K562 (cell line): Measurements from ENCODE around the gene TFB2M. TPM values are rescaled to one million over a fixed set of nuclear protein-coding genes. Genes with fewer than 3 reads are reported as not detected.

ENCODE experiments used
- ARID1B ChIP-seq: fragments of 450-650 bp; IDR thresholded peaks from 2 replicates; pipeline ENCODE4 v1.6.1; 2016; ENCODE audit warnings: antibody characterized with exemption, mild to moderate bottlenecking, inconsistent platforms
- CBFA2T2 ChIP-seq: fragments of 450-650 bp; conservative IDR thresholded peaks from 2 replicates; pipeline ENCODE4 v1.6.1; 2017; ENCODE audit warnings: mild to moderate bottlenecking
- E2F4 ChIP-seq: sonication (generic); formaldehyde crosslinking; IDR thresholded peaks from 2 replicates; pipeline ENCODE4 v1.8.0; 2022; ENCODE audit warnings: mild to moderate bottlenecking, low read depth, missing genetic modification reagents
- JUNB ChIP-seq: fragments of 450-650 bp; formaldehyde crosslinking; conservative IDR thresholded peaks from 2 replicates; pipeline ENCODE4 v1.4.0; 2020; ENCODE audit warnings: mild to moderate bottlenecking
- KDM5B ChIP-seq: fragments of 200-600 bp; sonication (generic); IDR thresholded peaks from 2 replicates; pipeline ENCODE4 v1.6.1; 2012; ENCODE audit warnings: low read depth, mild to moderate bottlenecking, moderate library complexity, low read length, control low read depth, inconsistent platforms; ENCODE audit not compliant: insufficient replicate concordance
- MAFF ChIP-seq: IDR thresholded peaks from 2 replicates; pipeline ENCODE4 v1.6.1; 2012; ENCODE audit warnings: low read length, improper control_type of control experiment
- MEF2D ChIP-seq: conservative IDR thresholded peaks from 2 replicates; pipeline ENCODE4 v1.6.1; 2016; ENCODE audit warnings: low read depth, missing genetic modification characterization, missing compliant biosample characterization
- MEIS2 ChIP-seq: fragments of 450-650 bp; IDR thresholded peaks from 2 replicates; pipeline ENCODE4 v1.6.1; 2014; ENCODE audit warnings: mild to moderate bottlenecking; ENCODE audit not compliant: partially characterized antibody
- MNT ChIP-seq, 2 experiments: fragments of 450-650 bp; conservative IDR thresholded peaks; 2 replicates each; pipeline ENCODE4 v1.6.1; 2017; ENCODE audit warnings: mild to moderate bottlenecking in 2 of 2, moderate library complexity in 2 of 2
- NCOA6 ChIP-seq: fragments of 450-650 bp; IDR thresholded peaks from 2 replicates; pipeline ENCODE4 v1.6.1; 2017; ENCODE audit warnings: mild to moderate bottlenecking
- NFYB ChIP-seq: IDR thresholded peaks from 2 replicates; pipeline ENCODE4 v1.6.1; 2011; ENCODE audit warnings: mild to moderate bottlenecking, moderate library complexity; ENCODE audit not compliant: insufficient read length; ENCODE audit errors: extremely low read depth
- NR1H2 ChIP-seq: sonication (generic); formaldehyde crosslinking; IDR thresholded peaks from 2 replicates; pipeline ENCODE4 v1.4.0; 2020; ENCODE audit warnings: mild to moderate bottlenecking, missing genetic modification reagents
- POLR2B ChIP-seq: fragments of 450-650 bp; IDR thresholded peaks from 2 replicates; pipeline ENCODE4 v1.6.1; 2018; ENCODE audit warnings: low read depth; ENCODE audit not compliant: partially characterized antibody
- RCOR1 ChIP-seq, 2 experiments: IDR thresholded peaks; 2 replicates each; pipeline ENCODE4 v1.6.1; 2012; ENCODE audit warnings: low read depth in 2 of 2, low read length in 2 of 2, borderline replicate concordance in 1 of 2, improper control_type of control experiment in 1 of 2
- RFX1 ChIP-seq: fragments of 450-650 bp; IDR thresholded peaks from 2 replicates; pipeline ENCODE4 v1.6.1; 2016; ENCODE audit warnings: mild to moderate bottlenecking, moderate library complexity
- RFX7 ChIP-seq: fragments of 250-450 bp; sonication (Bioruptor Pico); IDR thresholded peaks from 2 replicates; pipeline ENCODE4 v1.5.1; 2021; ENCODE audit warnings: mild to moderate bottlenecking
- TFE3 ChIP-seq: fragments of 450-650 bp; formaldehyde crosslinking; IDR thresholded peaks from 2 replicates; pipeline ENCODE4 v1.4.0; 2020; ENCODE audit warnings: mild to moderate bottlenecking, mixed read lengths
- THRAP3 ChIP-seq: fragments of 450-650 bp; IDR thresholded peaks from 2 replicates; pipeline ENCODE4 v1.6.1; 2016; ENCODE audit warnings: mild to moderate bottlenecking, inconsistent platforms, borderline replicate concordance
- U2AF1 ChIP-seq: fragments of 200-400 bp; formaldehyde crosslinking; optimal IDR thresholded peaks from 2 replicates; pipeline ENCODE3; 2017; ENCODE audit warnings: mild to moderate bottlenecking, low read depth, low read length, moderate library complexity
- VEZF1 ChIP-seq: fragments of 200-800 bp; sonication (Bioruptor generic); IDR thresholded peaks from 2 replicates; pipeline ENCODE4 v1.6.1; 2017; ENCODE audit warnings: missing genetic modification characterization, missing compliant biosample characterization
- ZNF583 ChIP-seq: fragments of 250-450 bp; sonication (Bioruptor Pico); IDR thresholded peaks from 2 replicates; pipeline ENCODE4 v1.4.0; 2020
- ZNF699 ChIP-seq: fragments of 250-450 bp; sonication (Bioruptor Pico); IDR thresholded peaks from 2 replicates; pipeline ENCODE4 v1.8.0; 2021; ENCODE audit warnings: mild to moderate bottlenecking, moderate library complexity; ENCODE audit not compliant: insufficient replicate concordance
- ZNF77 ChIP-seq: fragments of 250-450 bp; sonication (Bioruptor Pico); IDR thresholded peaks from 2 replicates; pipeline ENCODE4 v1.5.0; 2020
- polyA plus RNA-seq, 8 experiments: library from polyadenylated mRNA; depleted of rRNA in 4 of 8; stranded (reverse) in 5 of 8; unstranded in 3 of 8; fragments of >200 nt; fragmentation: Nextera tagmentation in 2 of 8; fragmentation: Illumina TruSeq in 1 of 8; extraction: Ambion mirVana in 2 of 8; extraction: Trizol in 1 of 8; gene quantifications; 2 replicates each; pipeline versions ENCODE4 v1.2.1 to v1.2.3, GENCODE V29; 2011 to 2014; ENCODE audit warnings: inconsistent platforms in 1 of 8, missing spikeins in 1 of 8
- total RNA-seq, 7 experiments: library from RNA; depleted of rRNA in 6 of 7; stranded (reverse); fragments of >200 nt in 6 of 7; fragmentation: Illumina TruSeq in 2 of 7; extraction: Trizol in 2 of 7; gene quantifications; 2 replicates each; pipeline versions ENCODE4 v1.2.1 to v1.2.3, GENCODE V29; 2011 to 2021; ENCODE audit warnings: low replicate concordance in 1 of 7

TFB2M gene
- total and polyA plus RNA-seq, 9 of the 15 experiments (the other 6 are each of a cell fraction or from before 2014, with no cell fraction given) = 55.1 to 162 (median 70.6) TPM

DNA sequence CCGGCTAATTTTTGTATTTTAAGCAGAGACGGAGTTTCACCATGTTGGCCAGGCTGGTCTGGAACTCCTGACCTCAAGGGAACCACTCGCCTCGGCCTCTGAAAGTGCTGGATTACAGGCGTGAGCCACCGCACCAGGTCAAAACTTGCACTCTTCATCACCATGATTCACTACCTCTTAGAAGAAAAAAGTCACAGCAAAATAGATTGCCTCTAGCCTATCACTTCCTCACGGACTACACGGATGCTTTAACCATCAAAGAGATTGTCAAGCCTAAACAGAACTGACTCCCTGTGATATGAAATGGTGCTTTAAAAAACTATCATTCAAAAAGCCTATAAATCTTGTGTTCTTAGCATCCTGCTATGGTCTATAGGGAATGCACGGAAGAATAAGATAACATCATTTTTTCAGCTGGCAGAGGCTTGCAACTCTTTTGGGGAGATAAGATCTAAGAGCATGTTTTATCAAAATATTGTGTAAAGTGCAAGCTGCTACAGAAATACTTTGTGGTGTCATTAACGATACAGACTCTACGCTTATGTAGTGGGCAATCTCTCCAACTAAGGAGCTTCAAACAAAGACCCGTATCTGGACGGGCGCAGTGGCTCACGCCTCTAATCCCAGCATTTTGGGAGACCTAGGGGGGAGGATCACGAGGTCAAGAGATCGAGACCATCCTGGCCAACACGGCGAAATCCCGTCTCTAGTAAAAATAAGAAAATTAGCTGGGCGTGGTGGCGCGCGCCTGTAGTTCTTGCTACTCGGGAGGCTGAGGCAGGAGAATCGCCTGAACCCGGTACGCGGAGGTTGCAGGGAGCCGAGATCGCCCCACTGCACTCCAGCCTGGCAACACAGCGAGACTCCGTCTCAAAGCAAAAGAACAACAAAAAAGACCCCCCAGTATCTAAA, 966 bp downstream of the TFB2M start (continued):
- TF ChIP-seq MEF2D (no peak), ZNF583 (CRISPR knock-in tag) (no peak), MNT (conservative IDR thresholded peaks at IDR 0.05) (no peak), KDM5B (peak; percentile 45), NFYB (no peak), E2F4 (CRISPR knock-in tag) (no peak), TFE3 (CRISPR knock-in tag) (peak; percentile 38), RFX7 (no peak), MAFF (no peak), CBFA2T2 (no peak), U2AF1 (no peak), JUNB (CRISPR knock-in tag) (no peak), NCOA6 (no peak), ARID1B (no peak), NR1H2 (CRISPR knock-in tag) (peak; percentile 15; the same call in 1 of the 2 replicates), ZNF77 (CRISPR knock-in tag) (no peak), RFX1 (no peak), POLR2B (no peak), RCOR1 (IDR thresholded peaks at IDR 0.05; ENCODE audit: borderline replicate concordance in 1 of 2, low read depth in 2 of 2, low read length in 2 of 2) (0 out of 4 replicates have a peak, but pooled peaks of 1 of the 2 experiments have one; percentile 47), VEZF1 (peak; percentile 23; the same call in 1 of the 2 replicates), THRAP3 (no peak), ZNF699 (CRISPR knock-in tag) (no peak), MEIS2 (peak; percentile 21)
